K562 (cell line): Measurements from ENCODE around the gene TMEM39B. TPM values are rescaled to one million over a fixed set of nuclear protein-coding genes. Genes with fewer than 3 reads are reported as not detected.

Source experiments
- ASH1L ChIP-seq: fragments of 450-650 bp; IDR thresholded peaks from 2 replicates; pipeline ENCODE4 v1.6.1; 2018; ENCODE audit warnings: borderline replicate concordance, mild to moderate bottlenecking, low read depth; ENCODE audit not compliant: partially characterized antibody
- BCL6 ChIP-seq: fragments of 250-450 bp; sonication (Bioruptor Pico); IDR thresholded peaks from 2 replicates; pipeline ENCODE4 v1.4.0; 2020
- DPF2 ChIP-seq: fragments of 450-650 bp; IDR thresholded peaks from 2 replicates; pipeline ENCODE4 v1.6.1; 2016
- FIP1L1 ChIP-seq: fragments of 200-400 bp; formaldehyde crosslinking; IDR thresholded peaks from 2 replicates; pipeline ENCODE4 v1.6.1; 2018; ENCODE audit warnings: mild to moderate bottlenecking, low read depth, low read length; ENCODE audit not compliant: poor library complexity, severe bottlenecking
- KDM2B ChIP-seq: fragments of 250-450 bp; sonication (Bioruptor Pico); IDR thresholded peaks from 2 replicates; pipeline ENCODE4 v1.8.0; 2021; ENCODE audit warnings: mild to moderate bottlenecking, moderate library complexity
- KDM4B ChIP-seq, 2 experiments: fragments of 450-650 bp in 1 of 2; sonication (generic) in 1 of 2; IDR thresholded peaks; 2 replicates each; pipeline ENCODE4 v1.6.1; 2016 to 2017; ENCODE audit warnings: borderline replicate concordance in 2 of 2, antibody characterized with exemption in 1 of 2, low read depth in 1 of 2, mild to moderate bottlenecking in 1 of 2
- MEF2D ChIP-seq: conservative IDR thresholded peaks from 2 replicates; pipeline ENCODE4 v1.6.1; 2016; ENCODE audit warnings: low read depth, missing genetic modification characterization, missing compliant biosample characterization
- RNF2 ChIP-seq: sonication (generic); IDR thresholded peaks from 2 replicates; pipeline ENCODE4 v1.6.1; 2016
- SP2 ChIP-seq: IDR thresholded peaks from 2 replicates; pipeline ENCODE4 v1.6.1; 2011; ENCODE audit warnings: mild to moderate bottlenecking, low read depth, low read length, moderate library complexity; ENCODE audit not compliant: poor library complexity, severe bottlenecking; ENCODE audit errors: extremely low read depth
- ZNF174 ChIP-seq: fragments of 250-450 bp; sonication (Bioruptor Pico); IDR thresholded peaks from 2 replicates; pipeline ENCODE4 v1.4.0; 2020; ENCODE audit warnings: mild to moderate bottlenecking
- ZNF696 ChIP-seq: fragments of 250-450 bp; sonication (Bioruptor Pico); conservative IDR thresholded peaks from 2 replicates; pipeline ENCODE4 v1.4.0; 2020; ENCODE audit warnings: mild to moderate bottlenecking, moderate library complexity
- polyA plus RNA-seq, 8 experiments: library from polyadenylated mRNA; depleted of rRNA in 4 of 8; stranded (reverse) in 5 of 8; unstranded in 3 of 8; fragments of >200 nt; fragmentation: Nextera tagmentation in 2 of 8; fragmentation: Illumina TruSeq in 1 of 8; extraction: Ambion mirVana in 2 of 8; extraction: Trizol in 1 of 8; gene quantifications; 2 replicates each; pipeline versions ENCODE4 v1.2.1 to v1.2.3, GENCODE V29; 2011 to 2014; ENCODE audit warnings: inconsistent platforms in 1 of 8, missing spikeins in 1 of 8
- total RNA-seq, 7 experiments: library from RNA; depleted of rRNA in 6 of 7; stranded (reverse); fragments of >200 nt in 6 of 7; fragmentation: Illumina TruSeq in 2 of 7; extraction: Trizol in 2 of 7; gene quantifications; 2 replicates each; pipeline versions ENCODE4 v1.2.1 to v1.2.3, GENCODE V29; 2011 to 2021; ENCODE audit warnings: low replicate concordance in 1 of 7
- TF ChIP-seq, protein P1 (sequence below), 2 experiments: IDR thresholded peaks in 1 of 2; conservative IDR thresholded peaks in 1 of 2; 2 replicates each; pipeline ENCODE4 v1.6.1; 2016; ENCODE audit warnings: low read depth in 2 of 2, mild to moderate bottlenecking in 1 of 2, missing compliant biosample characterization in 1 of 2, missing genetic modification characterization in 1 of 2, moderate library complexity in 1 of 2
- TF ChIP-seq, protein P2 (sequence below): fragments of 450-650 bp; IDR thresholded peaks from 2 replicates; pipeline ENCODE4 v1.6.1; 2016; ENCODE audit warnings: low read depth
- TF ChIP-seq, protein P3 (sequence below): fragments of 250-450 bp; sonication (Bioruptor Pico); IDR thresholded peaks from 2 replicates; pipeline ENCODE4 v1.4.0; 2020; ENCODE audit warnings: borderline replicate concordance

Gene TMEM39B
- total and polyA plus RNA-seq, 9 of the 15 experiments (the other 6 are each of a cell fraction or from before 2014, with no cell fraction given): 0.92 to 28.5 (median 9.7) TPM

DNA sequence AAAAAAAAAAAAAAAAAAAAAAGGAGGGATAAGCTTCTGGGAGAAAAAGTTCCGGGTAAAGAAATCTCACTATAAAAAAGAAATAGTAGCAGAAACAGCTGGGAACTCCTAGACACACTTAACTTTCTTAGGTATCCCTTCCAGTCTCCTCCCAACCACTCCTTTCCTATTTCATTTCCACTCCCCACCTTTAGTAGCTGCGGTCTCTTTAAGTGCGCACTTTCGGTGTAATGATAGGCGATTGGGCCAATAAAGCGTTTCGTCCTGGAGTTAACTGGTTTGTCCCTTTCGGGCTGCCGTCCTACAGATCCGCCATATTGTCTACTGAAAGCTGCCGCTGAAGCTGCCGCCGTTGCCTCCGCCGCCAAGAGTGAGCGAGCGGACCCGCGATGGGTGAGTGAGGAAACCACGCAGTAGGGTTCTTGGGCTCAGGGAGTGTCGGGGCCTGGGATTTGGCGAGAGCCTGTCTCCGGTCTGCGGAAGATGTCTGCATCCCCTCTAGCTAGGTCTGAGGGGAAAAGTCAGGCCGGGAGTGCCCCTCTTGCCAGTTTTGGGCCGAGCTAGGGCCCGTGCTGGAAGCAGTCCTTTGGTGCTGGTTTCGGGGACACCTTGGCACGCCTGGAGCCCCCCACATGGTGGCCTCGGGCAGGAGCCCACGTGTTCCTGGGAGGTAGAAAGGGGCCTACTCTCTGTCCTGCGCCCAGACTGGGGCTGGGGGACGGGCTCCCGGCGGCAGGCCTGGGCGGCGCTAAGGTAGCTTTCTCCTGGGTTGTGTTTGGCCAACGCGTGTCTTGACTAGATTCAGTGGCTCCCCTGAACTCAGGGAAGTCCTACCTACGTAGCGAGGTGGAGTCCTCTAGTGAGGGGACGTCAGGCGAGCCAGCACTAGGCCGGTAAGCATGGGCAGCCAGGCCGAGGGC, 35.3 kb downstream of the TMEM39B start, which contains the start of gene KPNA6 (continued):
- TF ChIP-seq, protein P1, sequence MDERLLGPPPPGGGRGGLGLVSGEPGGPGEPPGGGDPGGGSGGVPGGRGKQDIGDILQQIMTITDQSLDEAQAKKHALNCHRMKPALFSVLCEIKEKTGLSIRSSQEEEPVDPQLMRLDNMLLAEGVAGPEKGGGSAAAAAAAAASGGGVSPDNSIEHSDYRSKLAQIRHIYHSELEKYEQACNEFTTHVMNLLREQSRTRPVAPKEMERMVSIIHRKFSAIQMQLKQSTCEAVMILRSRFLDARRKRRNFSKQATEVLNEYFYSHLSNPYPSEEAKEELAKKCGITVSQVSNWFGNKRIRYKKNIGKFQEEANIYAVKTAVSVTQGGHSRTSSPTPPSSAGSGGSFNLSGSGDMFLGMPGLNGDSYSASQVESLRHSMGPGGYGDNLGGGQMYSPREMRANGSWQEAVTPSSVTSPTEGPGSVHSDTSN (CRISPR knock-in tag; IDR thresholded peaks at IDR 0.05; ENCODE audit: low read depth): no peak
- TF ChIP-seq, protein P1 (tag; conservative IDR thresholded peaks at IDR 0.05; ENCODE audit: low read depth): no peak
- TF ChIP-seq KDM4B (IDR thresholded peaks at IDR 0.05; ENCODE audit: borderline replicate concordance in 2 of 2, low read depth in 1 of 2): no peak; a peak in 1 of 4 replicates
- TF ChIP-seq KDM2B (CRISPR knock-in tag): no peak
- TF ChIP-seq ASH1L: no peak
- TF ChIP-seq DPF2: 0 out of 2 replicates have a peak, but pooled peaks have one; percentile 11
- TF ChIP-seq ZNF696 (CRISPR knock-in tag): no peak
- TF ChIP-seq BCL6 (CRISPR knock-in tag): no peak
- no peak for TF ChIP-seq ZNF174 (CRISPR knock-in tag)
- TF ChIP-seq, protein P2, sequence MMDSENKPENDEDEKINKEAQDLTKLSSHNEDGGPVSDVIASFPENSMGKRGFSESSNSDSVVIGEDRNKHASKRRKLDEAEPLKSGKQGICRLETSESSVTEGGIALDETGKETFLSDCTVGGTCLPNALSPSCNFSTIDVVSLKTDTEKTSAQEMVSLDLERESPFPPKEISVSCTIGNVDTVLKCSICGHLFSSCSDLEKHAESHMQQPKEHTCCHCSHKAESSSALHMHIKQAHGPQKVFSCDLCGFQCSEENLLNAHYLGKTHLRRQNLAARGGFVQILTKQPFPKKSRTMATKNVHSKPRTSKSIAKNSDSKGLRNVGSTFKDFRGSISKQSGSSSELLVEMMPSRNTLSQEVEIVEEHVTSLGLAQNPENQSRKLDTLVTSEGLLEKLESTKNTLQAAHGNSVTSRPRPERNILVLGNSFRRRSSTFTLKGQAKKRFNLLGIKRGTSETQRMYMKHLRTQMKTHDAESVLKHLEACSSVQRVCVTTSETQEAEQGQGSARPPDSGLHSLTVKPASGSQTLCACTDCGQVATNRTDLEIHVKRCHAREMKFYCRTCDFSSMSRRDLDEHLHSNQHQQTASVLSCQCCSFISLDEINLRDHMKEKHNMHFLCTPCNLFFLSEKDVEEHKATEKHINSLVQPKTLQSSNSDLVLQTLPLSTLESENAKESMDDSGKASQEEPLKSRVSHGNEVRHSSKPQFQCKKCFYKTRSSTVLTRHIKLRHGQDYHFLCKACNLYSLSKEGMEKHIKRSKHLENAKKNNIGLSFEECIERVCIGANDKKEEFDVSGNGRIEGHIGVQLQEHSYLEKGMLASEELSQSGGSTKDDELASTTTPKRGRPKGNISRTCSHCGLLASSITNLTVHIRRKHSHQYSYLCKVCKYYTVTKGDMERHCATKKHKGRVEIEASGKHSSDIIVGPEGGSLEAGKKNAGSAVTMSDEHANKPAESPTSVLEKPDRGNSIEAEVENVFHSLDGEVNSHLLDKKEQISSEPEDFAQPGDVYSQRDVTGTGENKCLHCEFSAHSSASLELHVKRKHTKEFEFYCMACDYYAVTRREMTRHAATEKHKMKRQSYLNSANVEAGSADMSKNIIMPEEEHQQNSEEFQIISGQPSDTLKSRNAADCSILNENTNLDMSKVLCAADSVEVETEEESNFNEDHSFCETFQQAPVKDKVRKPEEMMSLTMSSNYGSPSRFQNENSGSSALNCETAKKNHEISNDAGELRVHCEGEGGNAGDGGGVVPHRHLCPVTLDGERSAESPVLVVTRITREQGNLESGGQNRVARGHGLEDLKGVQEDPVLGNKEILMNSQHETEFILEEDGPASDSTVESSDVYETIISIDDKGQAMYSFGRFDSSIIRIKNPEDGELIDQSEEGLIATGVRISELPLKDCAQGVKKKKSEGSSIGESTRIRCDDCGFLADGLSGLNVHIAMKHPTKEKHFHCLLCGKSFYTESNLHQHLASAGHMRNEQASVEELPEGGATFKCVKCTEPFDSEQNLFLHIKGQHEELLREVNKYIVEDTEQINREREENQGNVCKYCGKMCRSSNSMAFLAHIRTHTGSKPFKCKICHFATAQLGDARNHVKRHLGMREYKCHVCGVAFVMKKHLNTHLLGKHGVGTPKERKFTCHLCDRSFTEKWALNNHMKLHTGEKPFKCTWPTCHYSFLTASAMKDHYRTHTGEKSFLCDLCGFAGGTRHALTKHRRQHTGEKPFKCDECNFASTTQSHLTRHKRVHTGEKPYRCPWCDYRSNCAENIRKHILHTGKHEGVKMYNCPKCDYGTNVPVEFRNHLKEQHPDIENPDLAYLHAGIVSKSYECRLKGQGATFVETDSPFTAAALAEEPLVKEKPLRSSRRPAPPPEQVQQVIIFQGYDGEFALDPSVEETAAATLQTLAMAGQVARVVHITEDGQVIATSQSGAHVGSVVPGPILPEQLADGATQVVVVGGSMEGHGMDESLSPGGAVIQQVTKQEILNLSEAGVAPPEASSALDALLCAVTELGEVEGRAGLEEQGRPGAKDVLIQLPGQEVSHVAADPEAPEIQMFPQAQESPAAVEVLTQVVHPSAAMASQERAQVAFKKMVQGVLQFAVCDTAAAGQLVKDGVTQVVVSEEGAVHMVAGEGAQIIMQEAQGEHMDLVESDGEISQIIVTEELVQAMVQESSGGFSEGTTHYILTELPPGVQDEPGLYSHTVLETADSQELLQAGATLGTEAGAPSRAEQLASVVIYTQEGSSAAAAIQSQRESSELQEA: peak; percentile 99
- no peak for TF ChIP-seq SP2
- TF ChIP-seq, protein P3, sequence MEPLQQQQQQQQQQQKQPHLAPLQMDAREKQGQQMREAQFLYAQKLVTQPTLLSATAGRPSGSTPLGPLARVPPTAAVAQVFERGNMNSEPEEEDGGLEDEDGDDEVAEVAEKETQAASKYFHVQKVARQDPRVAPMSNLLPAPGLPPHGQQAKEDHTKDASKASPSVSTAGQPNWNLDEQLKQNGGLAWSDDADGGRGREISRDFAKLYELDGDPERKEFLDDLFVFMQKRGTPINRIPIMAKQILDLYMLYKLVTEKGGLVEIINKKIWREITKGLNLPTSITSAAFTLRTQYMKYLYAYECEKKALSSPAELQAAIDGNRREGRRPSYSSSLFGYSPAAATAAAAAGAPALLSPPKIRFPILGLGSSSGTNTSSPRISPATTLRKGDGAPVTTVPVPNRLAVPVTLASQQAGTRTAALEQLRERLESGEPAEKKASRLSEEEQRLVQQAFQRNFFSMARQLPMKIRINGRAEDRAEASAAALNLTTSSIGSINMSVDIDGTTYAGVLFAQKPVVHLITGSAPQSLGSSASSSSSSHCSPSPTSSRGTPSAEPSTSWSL (CRISPR knock-in tag): no peak
- peak; percentile 63; the same call in 1 of the 2 replicates for TF ChIP-seq RNF2
- no peak for TF ChIP-seq FIP1L1
- TF ChIP-seq MEF2D (tag): no peak
